GM12878 (cell line): ENCODE measurements around the gene SLC38A9. TPM values are rescaled to one million over a fixed set of nuclear protein-coding genes. Genes with fewer than 3 reads are reported as not detected.

Source experiments
- BCL11A ChIP-seq: IDR thresholded peaks from 2 replicates; pipeline ENCODE4 v1.6.1; 2011; ENCODE audit warnings: low read depth, low read length
- BHLHE40 ChIP-seq, 2 experiments: fragments of 450-650 bp in 1 of 2; IDR thresholded peaks; 2 replicates each; pipeline ENCODE4 v1.6.1; 2011 to 2017; ENCODE audit warnings: low read depth in 2 of 2, borderline replicate concordance in 1 of 2, improper control_type of control experiment in 1 of 2, low read length in 1 of 2, mild to moderate bottlenecking in 1 of 2
- CHD2 ChIP-seq: IDR thresholded peaks from 2 replicates; pipeline ENCODE4 v1.6.1; 2011; ENCODE audit warnings: low read depth, low read length, improper control_type of control experiment, borderline replicate concordance
- CREM ChIP-seq: IDR thresholded peaks from 2 replicates; pipeline ENCODE4 v1.6.1; 2014; ENCODE audit warnings: antibody characterized with exemption, low read depth
- EED ChIP-seq: sonication (generic); IDR thresholded peaks from 2 replicates; pipeline ENCODE4 v1.6.1; 2016; ENCODE audit warnings: antibody characterized with exemption, low read depth
- EGR1 ChIP-seq, 2 experiments: IDR thresholded peaks; 1 replicate in 1 of 2; 2 replicates in 1 of 2; pipeline ENCODE4 v1.6.1; 2011 to 2012; ENCODE audit warnings: low read depth in 2 of 2, low read length in 2 of 2, borderline replicate concordance in 1 of 2, mild to moderate bottlenecking in 1 of 2, moderate library complexity in 1 of 2
- FOXK2 ChIP-seq: fragments of 450-650 bp; IDR thresholded peaks from 2 replicates; pipeline ENCODE4 v1.6.1; 2017; ENCODE audit warnings: mild to moderate bottlenecking, moderate library complexity
- FOXM1 ChIP-seq: IDR thresholded peaks from 2 replicates; pipeline ENCODE4 v1.6.1; 2012; ENCODE audit warnings: low read depth, mild to moderate bottlenecking, inconsistent platforms, low read length, moderate library complexity
- IKZF1 ChIP-seq: fragments of 450-650 bp; conservative IDR thresholded peaks from 2 replicates; pipeline ENCODE4 v1.6.1; 2017; ENCODE audit warnings: antibody characterized with exemption, mild to moderate bottlenecking
- IRF4 ChIP-seq: IDR thresholded peaks from 2 replicates; pipeline ENCODE4 v1.6.1; 2011; ENCODE audit warnings: low read depth, low read length
- LARP7 ChIP-seq: fragments of 450-650 bp; IDR thresholded peaks from 2 replicates; pipeline ENCODE4 v1.6.1; 2017; ENCODE audit warnings: mild to moderate bottlenecking
- NFIC ChIP-seq: IDR thresholded peaks from 2 replicates; pipeline ENCODE4 v1.6.1; 2012; ENCODE audit warnings: low read depth, mild to moderate bottlenecking, inconsistent platforms, low read length, moderate library complexity
- RB1 ChIP-seq: fragments of 450-650 bp; formaldehyde crosslinking; IDR thresholded peaks from 2 replicates; pipeline ENCODE4 v1.6.1; 2017; ENCODE audit warnings: mild to moderate bottlenecking, borderline replicate concordance
- SKIL ChIP-seq: fragments of 450-650 bp; IDR thresholded peaks from 2 replicates; pipeline ENCODE4 v1.6.1; 2017; ENCODE audit warnings: mild to moderate bottlenecking, low read depth, inconsistent platforms; ENCODE audit not compliant: poor library complexity, severe bottlenecking
- SMAD1 ChIP-seq: fragments of 450-650 bp; IDR thresholded peaks from 2 replicates; pipeline ENCODE4 v1.6.1; 2018; ENCODE audit warnings: mild to moderate bottlenecking, low read depth; ENCODE audit not compliant: partially characterized antibody
- SMARCA5 ChIP-seq: fragments of 450-650 bp; IDR thresholded peaks from 2 replicates; pipeline ENCODE4 v1.6.1; 2017; ENCODE audit warnings: mild to moderate bottlenecking
- TBL1XR1 ChIP-seq: IDR thresholded peaks from 2 replicates; pipeline ENCODE4 v1.6.1; 2012; ENCODE audit warnings: low read depth, low read length, improper control_type of control experiment
- TCF3 ChIP-seq: IDR thresholded peaks from 2 replicates; pipeline ENCODE4 v1.6.1; 2012; ENCODE audit warnings: low read depth, mild to moderate bottlenecking, low read length, borderline replicate concordance; ENCODE audit not compliant: insufficient read depth
- TCF7 ChIP-seq: IDR thresholded peaks from 2 replicates; pipeline ENCODE4 v1.6.1; 2014; ENCODE audit warnings: antibody characterized with exemption, borderline replicate concordance
- YY1 ChIP-seq: IDR thresholded peaks from 2 replicates; pipeline ENCODE4 v1.6.1; 2011; ENCODE audit warnings: low read depth, mild to moderate bottlenecking, low read length
- ZNF24 ChIP-seq: fragments of 450-650 bp; IDR thresholded peaks from 2 replicates; pipeline ENCODE4 v1.6.1; 2017; ENCODE audit warnings: antibody characterized with exemption, mild to moderate bottlenecking
- ZNF622 ChIP-seq: fragments of 450-650 bp; IDR thresholded peaks from 2 replicates; pipeline ENCODE4 v1.6.1; 2017; ENCODE audit warnings: mild to moderate bottlenecking, inconsistent platforms
- polyA plus RNA-seq, 11 experiments: library from polyadenylated mRNA; depleted of rRNA in 4 of 11; unstranded in 6 of 11; stranded (reverse) in 5 of 11; fragments of >200 nt; fragmentation: Nextera tagmentation in 4 of 11; fragmentation: Illumina TruSeq in 1 of 11; extraction: Ambion mirVana in 4 of 11; extraction: Trizol in 1 of 11; gene quantifications; 1 replicate in 1 of 11; 2 replicates in 10 of 11; pipeline versions ENCODE4 v1.2.1 to v1.2.3, GENCODE V29; 2011 to 2016; ENCODE audit warnings: inconsistent platforms in 2 of 11, missing spikeins in 2 of 11, low read depth in 1 of 11
- total RNA-seq, 4 experiments: library from RNA; depleted of rRNA in 3 of 4; stranded (reverse); fragments of >200 nt in 3 of 4; fragmentation: Illumina TruSeq in 1 of 4; extraction: Trizol in 1 of 4; gene quantifications; 2 replicates each; pipeline versions ENCODE4 v1.2.1 to v1.2.3, GENCODE V29; 2013 to 2021
- TF ChIP-seq, protein P1 (sequence below): IDR thresholded peaks from 2 replicates; pipeline ENCODE4 v1.6.1; 2012; ENCODE audit warnings: low read length, inconsistent platforms
- TF ChIP-seq, protein P2 (sequence below): IDR thresholded peaks from 2 replicates; pipeline ENCODE4 v1.6.1; 2011; ENCODE audit warnings: borderline replicate concordance, low read depth, mild to moderate bottlenecking, moderate library complexity, low read length; ENCODE audit not compliant: insufficient read depth, poor library complexity, severe bottlenecking

Gene SLC38A9
- total and polyA plus RNA-seq, 10 of the 15 experiments (the other 5 are each of a cell fraction or from before 2014, with no cell fraction given) = 8.5 to 35.1 (median 23.0) TPM

DNA sequence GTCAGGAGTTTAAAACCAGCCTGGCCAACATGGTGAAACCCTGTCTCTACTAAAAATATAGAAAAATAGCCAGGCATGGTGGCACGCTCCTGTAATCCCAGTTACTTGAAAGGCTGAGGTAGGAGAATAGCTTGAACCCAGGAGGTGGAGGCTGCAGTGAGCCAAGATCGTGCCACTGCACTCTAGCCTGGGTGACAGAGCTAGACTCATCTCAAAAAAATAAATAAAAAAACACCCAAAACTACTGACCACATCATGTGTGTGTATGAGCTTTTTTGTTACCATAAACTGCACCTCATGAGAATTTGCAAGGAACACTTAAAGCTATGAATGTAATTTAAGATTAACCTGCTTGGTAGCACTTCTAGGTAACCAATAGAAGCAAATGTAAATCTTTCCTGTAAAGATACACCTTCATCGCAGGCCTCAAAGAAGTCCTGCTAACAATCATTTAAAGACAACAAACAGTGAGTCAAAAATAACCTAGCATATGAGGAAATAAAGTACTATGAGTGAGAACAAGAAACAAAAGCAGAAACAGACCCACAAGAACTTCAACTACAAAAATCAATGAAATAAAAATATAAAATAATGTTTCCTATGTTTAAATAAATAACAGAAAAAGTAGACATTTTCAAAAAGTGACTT, 13.0 kb downstream of the SLC38A9 start (continued):
- TF ChIP-seq LARP7 (no peak), NFIC (peak; percentile 75), EED (no peak), BHLHE40 (IDR thresholded peaks at IDR 0.05; ENCODE audit: borderline replicate concordance in 1 of 2, low read depth in 2 of 2, low read length in 1 of 2) (no peak), CREM (peak; percentile 26; the same call in 1 of the 2 replicates), CHD2 (no peak), IKZF1 (no peak), ZNF24 (no peak), TBL1XR1 (no peak), SMARCA5 (no peak), FOXM1 (0 out of 2 replicates have a peak, but pooled peaks have one; percentile 28), SKIL (no peak), SMAD1 (no peak), YY1 (no peak), RB1 (no peak), TCF7 (no peak), ZNF622 (no peak), IRF4 (peak; percentile 62; the same call in 1 of the 2 replicates), BCL11A (0 out of 2 replicates have a peak, but pooled peaks have one; percentile 16), TCF3 (no peak), EGR1 (IDR thresholded peaks at IDR 0.05; ENCODE audit: borderline replicate concordance in 1 of 2, low read depth in 2 of 2, low read length in 2 of 2) (no peak), FOXK2 (no peak)
- TF ChIP-seq, protein P1, sequence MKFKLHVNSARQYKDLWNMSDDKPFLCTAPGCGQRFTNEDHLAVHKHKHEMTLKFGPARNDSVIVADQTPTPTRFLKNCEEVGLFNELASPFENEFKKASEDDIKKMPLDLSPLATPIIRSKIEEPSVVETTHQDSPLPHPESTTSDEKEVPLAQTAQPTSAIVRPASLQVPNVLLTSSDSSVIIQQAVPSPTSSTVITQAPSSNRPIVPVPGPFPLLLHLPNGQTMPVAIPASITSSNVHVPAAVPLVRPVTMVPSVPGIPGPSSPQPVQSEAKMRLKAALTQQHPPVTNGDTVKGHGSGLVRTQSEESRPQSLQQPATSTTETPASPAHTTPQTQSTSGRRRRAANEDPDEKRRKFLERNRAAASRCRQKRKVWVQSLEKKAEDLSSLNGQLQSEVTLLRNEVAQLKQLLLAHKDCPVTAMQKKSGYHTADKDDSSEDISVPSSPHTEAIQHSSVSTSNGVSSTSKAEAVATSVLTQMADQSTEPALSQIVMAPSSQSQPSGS = peak; percentile 62; the same call in 1 of the 2 replicates
- TF ChIP-seq, protein P2, sequence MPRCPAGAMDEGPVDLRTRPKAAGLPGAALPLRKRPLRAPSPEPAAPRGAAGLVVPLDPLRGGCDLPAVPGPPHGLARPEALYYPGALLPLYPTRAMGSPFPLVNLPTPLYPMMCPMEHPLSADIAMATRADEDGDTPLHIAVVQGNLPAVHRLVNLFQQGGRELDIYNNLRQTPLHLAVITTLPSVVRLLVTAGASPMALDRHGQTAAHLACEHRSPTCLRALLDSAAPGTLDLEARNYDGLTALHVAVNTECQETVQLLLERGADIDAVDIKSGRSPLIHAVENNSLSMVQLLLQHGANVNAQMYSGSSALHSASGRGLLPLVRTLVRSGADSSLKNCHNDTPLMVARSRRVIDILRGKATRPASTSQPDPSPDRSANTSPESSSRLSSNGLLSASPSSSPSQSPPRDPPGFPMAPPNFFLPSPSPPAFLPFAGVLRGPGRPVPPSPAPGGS = no peak
